Adrenal gland (tissue), 12 donors: ENCODE measurements around the gene ARIH1. TPM values are rescaled to one million over a fixed set of nuclear protein-coding genes. Genes with fewer than 3 reads are reported as not detected.

Source experiments
- DNase-seq, 7 donors: peaks; one replicate each; pipeline ENCODE4 v3.0.0-alpha.2; 2019 to 2020
- H3K27ac ChIP-seq, 5 donors: fragments of 200-600 bp; sonication (generic) in 4 of 5; 1 replicate in 3 of 5; 2 replicates in 2 of 5; pipeline versions ENCODE4 v1.5.1 to v1.8.0; 2016 to 2020; ENCODE audit warnings: mild to moderate bottlenecking in 1 of 5
- H3K27me3 ChIP-seq: fragments of 200-600 bp; 2 replicates; pipeline ENCODE4 v1.8.0; 2021
- H3K36me3 ChIP-seq, 2 donors: fragments of 200-600 bp; replicated peaks in 1 of 2; 1 replicate in 1 of 2; 2 replicates in 1 of 2; pipeline versions ENCODE4 v1.5.1 to v1.8.0; 2018 to 2022
- H3K4me1 ChIP-seq, 2 donors: fragments of 200-600 bp; replicated peaks in 1 of 2; 1 replicate in 1 of 2; 2 replicates in 1 of 2; pipeline versions ENCODE4 v1.5.1 to v1.8.0; 2018 to 2021
- H3K4me3 ChIP-seq, 4 donors: fragments of 200-600 bp; sonication (generic) in 3 of 4; one replicate each; pipeline ENCODE4 v1.5.1; 2016 to 2018
- H3K9me3 ChIP-seq, 3 donors: fragments of 200-600 bp; sonication (generic) in 1 of 3; replicated peaks in 1 of 3; 1 replicate in 2 of 3; 2 replicates in 1 of 3; pipeline versions ENCODE4 v1.5.1 to v1.8.0; 2016 to 2021
- POLR2A ChIP-seq, 2 donors: fragments of 450-650 bp; IDR thresholded peaks; one replicate each; pipeline ENCODE4 v1.6.1; 2017; ENCODE audit warnings: antibody characterized with exemption in 2 of 2, mild to moderate bottlenecking in 2 of 2, moderate library complexity in 1 of 2
- WGBS, 4 donors: extraction: QIAGEN DNeasy Blood & Tissue Kit in 2 of 4; methylation state at CpG; one replicate each; pipeline versions ENCODE4 v1.1.5 to v1.1.7; 2013 to 2017; 5-methylcytosine and 5-hydroxymethylcytosine counted together
- intact Hi-C, 2 donors: fragments of 100-400 bp; cut with DNase I; formaldehyde crosslinking; loops; one replicate each; pipeline versions ENCODE4 v1.14.1 to v1.15.0; 2022 to 2023
- polyA plus RNA-seq, 3 donors: library from polyadenylated mRNA; stranded (reverse); fragments of 200-250 nt in 2 of 3; fragments of 350-450 nt in 1 of 3; fragmentation: Illumina TruSeq in 1 of 3; extraction: RNeasy Lipid Tissue Mini Kit (QIAGEN cat#74804) in 1 of 3; gene quantifications; one replicate each; pipeline ENCODE4 v1.2.3, GENCODE V29; 2013 to 2014
- total RNA-seq, 9 donors: library from RNA; depleted of rRNA in 4 of 9; stranded (reverse); fragments of >200 nt in 4 of 9; fragments of 120-200 nt in 1 of 9; fragmentation: NEBNext Ultra II Directional in 1 of 9; extraction: Animal tissue kit (Norgen Biotek cat#: 25700) in 1 of 9; gene quantifications; one replicate each; pipeline versions ENCODE4 v1.1.0 to v1.2.4, GENCODE V29; 2013 to 2023
- TF ChIP-seq, protein P1 (sequence below), 6 experiments: fragments of 450-650 bp in 4 of 6; fragments of 200-600 bp in 2 of 6; sonication (generic) in 1 of 6; IDR thresholded peaks; 1 replicate in 5 of 6; 2 replicates in 1 of 6; pipeline versions ENCODE4 v1.5.1 to v1.8.0; 2016 to 2021; ENCODE audit warnings: antibody characterized with exemption in 6 of 6, mild to moderate bottlenecking in 2 of 6, moderate library complexity in 1 of 6
- donor health status: healthy with polysubstance abuse.
- donor health status: Bipolar disorder and iron deficiency.
- donor health status: DM: yes; HTN: yes; CAD: no.
- donor health status: DM: no; HTN: no; CAD: no.
- donor health status: DM: no; HTN: no; CAD: no.
- donor health status: DM: yes; HTN: yes; CAD: no.

Gene ARIH1
- total and polyA plus RNA-seq, 12 donors: 18.3 to 159 (median 58.8) TPM

DNA sequence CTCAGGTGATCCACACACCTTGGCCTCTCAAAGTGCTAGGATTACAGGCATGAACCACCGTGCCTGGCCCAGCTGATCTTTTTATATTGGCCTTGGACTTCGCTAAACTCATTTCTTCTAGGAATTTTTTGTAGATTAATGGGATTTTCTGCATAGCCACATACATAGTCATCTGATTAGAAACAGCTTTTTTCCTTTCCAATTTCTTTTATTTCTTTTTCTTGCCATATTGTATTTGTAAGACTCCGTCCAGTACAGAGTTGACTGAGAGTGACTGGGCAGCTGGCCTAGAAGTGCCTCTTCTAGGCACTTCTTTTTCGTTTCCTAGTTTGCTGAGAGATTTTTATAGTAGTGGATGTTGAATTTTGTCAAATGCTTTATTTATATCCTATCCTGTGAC is 37.4 kb downstream of the ARIH1 start:
- intact Hi-C loops: no loop called here
- TF ChIP-seq, protein P1, sequence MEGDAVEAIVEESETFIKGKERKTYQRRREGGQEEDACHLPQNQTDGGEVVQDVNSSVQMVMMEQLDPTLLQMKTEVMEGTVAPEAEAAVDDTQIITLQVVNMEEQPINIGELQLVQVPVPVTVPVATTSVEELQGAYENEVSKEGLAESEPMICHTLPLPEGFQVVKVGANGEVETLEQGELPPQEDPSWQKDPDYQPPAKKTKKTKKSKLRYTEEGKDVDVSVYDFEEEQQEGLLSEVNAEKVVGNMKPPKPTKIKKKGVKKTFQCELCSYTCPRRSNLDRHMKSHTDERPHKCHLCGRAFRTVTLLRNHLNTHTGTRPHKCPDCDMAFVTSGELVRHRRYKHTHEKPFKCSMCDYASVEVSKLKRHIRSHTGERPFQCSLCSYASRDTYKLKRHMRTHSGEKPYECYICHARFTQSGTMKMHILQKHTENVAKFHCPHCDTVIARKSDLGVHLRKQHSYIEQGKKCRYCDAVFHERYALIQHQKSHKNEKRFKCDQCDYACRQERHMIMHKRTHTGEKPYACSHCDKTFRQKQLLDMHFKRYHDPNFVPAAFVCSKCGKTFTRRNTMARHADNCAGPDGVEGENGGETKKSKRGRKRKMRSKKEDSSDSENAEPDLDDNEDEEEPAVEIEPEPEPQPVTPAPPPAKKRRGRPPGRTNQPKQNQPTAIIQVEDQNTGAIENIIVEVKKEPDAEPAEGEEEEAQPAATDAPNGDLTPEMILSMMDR (IDR thresholded peaks at IDR 0.05): no peak
- TF ChIP-seq POLR2A (IDR thresholded peaks at IDR 0.05): no peak
- Histone ChIP-seq H3K36me3 (no peaks in the 10 kb centered on the region), H3K27ac (peak overlapping the region in 1 of 5 donors; percentile 8), H3K9me3 (no peaks in the 10 kb centered on the region), H3K4me3 (no peak overlapping the region), H3K27me3 (no peaks in the 10 kb centered on the region), H3K4me1 (peaks cover 5 to 20% of the 10 kb centered on the region in 2 donors)
- 45 to 56% (median 49%) methylated on average over 4 of the region's 4 CpGs for WGBS, 4 donors
- no peak for DNase-seq

DNA sequence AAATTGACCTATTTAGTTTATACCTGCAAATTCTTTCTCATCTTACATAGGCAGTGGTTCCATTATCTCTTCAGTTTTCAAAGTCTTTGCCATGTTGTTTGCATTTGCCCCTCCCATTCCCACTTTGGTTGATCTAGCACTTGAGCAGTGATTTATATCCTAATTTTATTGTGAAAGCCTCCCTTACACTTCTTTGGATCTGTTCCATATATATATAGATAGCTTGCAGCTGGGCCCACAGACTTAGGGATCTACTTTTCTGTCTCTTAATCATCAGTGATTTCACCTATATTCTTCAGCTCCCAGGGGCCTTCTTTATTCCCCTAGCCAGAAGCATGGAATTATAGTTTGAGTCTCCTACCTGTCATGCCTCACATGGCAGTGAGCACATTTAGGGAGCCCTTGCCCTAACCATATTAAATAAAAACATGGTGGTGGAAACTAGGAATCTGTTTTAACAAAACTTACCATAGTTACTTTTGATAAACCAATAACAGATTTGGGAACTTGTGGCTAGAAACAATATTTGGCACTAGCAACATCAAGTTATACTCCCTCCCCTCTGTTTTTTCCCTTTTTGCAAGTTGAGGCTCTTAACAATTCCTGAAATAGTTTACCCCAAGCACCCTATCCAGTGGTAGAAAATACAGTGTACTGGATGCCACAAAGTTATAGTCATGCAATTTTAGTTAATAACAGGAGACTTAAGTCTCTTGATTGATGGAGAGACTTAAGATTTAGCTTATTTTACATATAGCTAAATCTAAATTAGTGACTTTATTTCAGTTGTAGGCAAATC is 41.7 kb downstream of the ARIH1 start:
- intact Hi-C loops: no loop called here
- Histone ChIP-seq H3K27me3 (no peaks in the 10 kb centered on the region), H3K4me3 (no peak overlapping the region), H3K4me1 (peaks cover 0 to 30% of the 10 kb centered on the region in 2 donors), H3K36me3 (no peaks in the 10 kb centered on the region), H3K9me3 (no peaks in the 10 kb centered on the region), H3K27ac (no peak overlapping the region)
- no peak for DNase-seq
- TF ChIP-seq POLR2A (IDR thresholded peaks at IDR 0.05): no peak
- TF ChIP-seq, protein P1 (IDR thresholded peaks at IDR 0.05): no peak

DNA sequence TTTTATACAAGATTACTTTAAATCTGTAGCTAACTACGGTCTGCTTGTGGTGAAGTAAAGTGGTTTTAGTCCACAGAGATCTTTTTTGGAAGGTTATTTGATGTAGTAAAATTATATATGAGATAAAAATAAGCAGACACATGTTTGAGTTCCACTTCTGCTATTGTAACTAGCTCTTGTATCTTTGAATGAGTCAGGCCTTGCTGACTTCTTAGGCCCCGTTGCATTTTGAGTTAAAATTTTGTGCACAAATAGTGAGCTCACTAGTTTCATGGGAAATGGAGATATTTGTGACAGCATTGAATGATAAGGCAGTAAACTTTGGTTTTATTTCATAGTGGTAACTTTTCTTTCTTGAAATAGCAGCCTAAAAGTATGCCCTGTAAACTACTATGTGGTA is 42.6 kb downstream of the ARIH1 start:
- 68 to 74% (median 71%) methylated on average over 2 of the region's 2 CpGs for WGBS, 4 donors
- DNase-seq: no peak
- Histone ChIP-seq H3K27me3 (no peaks in the 10 kb centered on the region), H3K36me3 (no peaks in the 10 kb centered on the region), H3K9me3 (no peaks in the 10 kb centered on the region), H3K27ac (no peak overlapping the region), H3K4me1 (peaks cover 0 to 32% of the 10 kb centered on the region in 2 donors), H3K4me3 (no peak overlapping the region)
- intact Hi-C loops: no loop called here
- TF ChIP-seq, protein P1 (IDR thresholded peaks at IDR 0.05): no peak
- TF ChIP-seq POLR2A (IDR thresholded peaks at IDR 0.05): no peak

DNA sequence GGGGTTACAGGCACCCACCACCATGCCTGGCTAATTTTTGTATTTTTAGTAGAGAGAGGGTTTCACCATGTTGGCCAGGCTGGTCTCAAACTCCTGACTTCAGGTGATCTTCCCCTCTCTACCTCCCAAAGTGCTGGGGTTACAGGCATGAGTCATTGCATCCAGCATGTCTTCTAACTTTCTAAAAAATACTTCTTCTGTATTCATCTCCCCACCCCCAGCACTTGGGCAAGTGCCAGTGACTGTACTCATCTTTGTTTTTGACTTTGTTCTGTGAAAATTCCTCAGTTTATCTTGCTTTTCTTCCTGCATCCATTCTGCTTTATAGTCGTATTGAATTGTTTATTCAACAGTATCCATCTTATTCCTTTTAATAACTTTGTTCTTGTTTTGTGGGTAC is 47.6 kb downstream of the ARIH1 start:
- H3K9me3 ChIP-seq: no peaks in the 10 kb centered on the region
- WGBS, 4 donors: 61 to 74% (median 68%) methylated on average over 1 of the region's 1 CpG
- peaks cover 0 to 17% of the 10 kb centered on the region in 2 donors for H3K4me1 ChIP-seq
- H3K4me3 ChIP-seq: no peak overlapping the region
- peak in 5 of 7 donors; percentile 33 to 72 (median 63) for DNase-seq
- no peak for TF ChIP-seq POLR2A (IDR thresholded peaks at IDR 0.05)
- TF ChIP-seq, protein P1 (IDR thresholded peaks at IDR 0.05): no peak
- no peaks in the 10 kb centered on the region for H3K27me3 ChIP-seq
- H3K27ac ChIP-seq: no peak overlapping the region
- intact Hi-C loops: no loop called here
- no peaks in the 10 kb centered on the region for H3K36me3 ChIP-seq
